Lower leg skin (tissue), 3 donors: ENCODE results near the gene ST6GALNAC2.

Experiments used
- POLR2A ChIP-seq, 2 donors: fragments of 450-650 bp; IDR thresholded peaks; one replicate each; pipeline ENCODE4 v1.6.1; 2016 to 2017; ENCODE audit warnings: antibody characterized with exemption in 2 of 2, mild to moderate bottlenecking in 1 of 2, moderate library complexity in 1 of 2
- TF ChIP-seq, protein P1 (sequence below), 3 donors: fragments of 450-650 bp; IDR thresholded peaks; one replicate each; pipeline ENCODE4 v1.5.1; 2016; ENCODE audit warnings: antibody characterized with exemption in 3 of 3, mild to moderate bottlenecking in 3 of 3, moderate library complexity in 2 of 3

DNA sequence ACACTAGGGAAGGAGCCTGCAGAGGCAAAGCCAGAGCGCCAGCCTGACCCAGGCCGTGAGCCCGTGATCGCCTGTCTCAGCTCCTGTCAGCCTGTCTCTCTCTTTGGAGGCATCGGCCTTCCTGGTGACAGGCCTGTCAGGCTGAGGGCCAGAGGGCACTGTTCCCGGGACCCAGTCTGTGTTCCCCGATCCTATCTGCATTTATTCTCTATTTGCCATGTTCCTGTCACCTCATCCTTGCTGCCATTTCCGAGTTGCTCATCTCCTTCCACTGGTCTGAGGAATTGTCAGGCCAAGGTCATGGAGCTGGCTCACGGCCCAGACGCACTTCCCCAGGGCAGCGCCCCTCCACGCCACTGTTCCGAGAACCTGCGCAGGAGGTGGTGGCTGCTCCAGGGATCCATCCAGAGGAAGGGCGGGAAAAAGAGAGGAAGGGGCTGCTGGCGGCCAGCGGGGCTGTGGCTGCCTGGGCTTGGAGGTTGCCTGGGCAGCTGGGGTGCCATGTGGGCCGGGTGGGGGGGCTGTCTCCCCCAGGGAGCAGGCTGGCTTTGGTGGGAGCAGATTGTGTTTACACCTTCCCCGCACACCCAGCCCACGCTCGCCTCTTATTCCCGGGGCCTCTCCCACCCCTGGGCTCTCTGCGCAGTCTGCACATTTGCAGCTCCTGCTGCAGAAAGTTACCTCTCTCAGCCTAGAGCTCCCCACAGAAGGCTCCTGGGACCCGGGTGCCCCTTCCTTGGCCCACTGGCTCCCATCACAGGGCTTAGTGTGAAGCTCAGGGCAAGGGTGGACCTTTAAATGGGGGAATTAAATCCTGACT lies 40.9 kb downstream of the ST6GALNAC2 start:
- TF ChIP-seq, protein P1, sequence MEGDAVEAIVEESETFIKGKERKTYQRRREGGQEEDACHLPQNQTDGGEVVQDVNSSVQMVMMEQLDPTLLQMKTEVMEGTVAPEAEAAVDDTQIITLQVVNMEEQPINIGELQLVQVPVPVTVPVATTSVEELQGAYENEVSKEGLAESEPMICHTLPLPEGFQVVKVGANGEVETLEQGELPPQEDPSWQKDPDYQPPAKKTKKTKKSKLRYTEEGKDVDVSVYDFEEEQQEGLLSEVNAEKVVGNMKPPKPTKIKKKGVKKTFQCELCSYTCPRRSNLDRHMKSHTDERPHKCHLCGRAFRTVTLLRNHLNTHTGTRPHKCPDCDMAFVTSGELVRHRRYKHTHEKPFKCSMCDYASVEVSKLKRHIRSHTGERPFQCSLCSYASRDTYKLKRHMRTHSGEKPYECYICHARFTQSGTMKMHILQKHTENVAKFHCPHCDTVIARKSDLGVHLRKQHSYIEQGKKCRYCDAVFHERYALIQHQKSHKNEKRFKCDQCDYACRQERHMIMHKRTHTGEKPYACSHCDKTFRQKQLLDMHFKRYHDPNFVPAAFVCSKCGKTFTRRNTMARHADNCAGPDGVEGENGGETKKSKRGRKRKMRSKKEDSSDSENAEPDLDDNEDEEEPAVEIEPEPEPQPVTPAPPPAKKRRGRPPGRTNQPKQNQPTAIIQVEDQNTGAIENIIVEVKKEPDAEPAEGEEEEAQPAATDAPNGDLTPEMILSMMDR (IDR thresholded peaks at IDR 0.05) = no peak
- no peak for TF ChIP-seq POLR2A (IDR thresholded peaks at IDR 0.05)
